ENCODE data around the gene C1QC.
"Not testable (repeated sequence)": the region's sequence is repeated elsewhere in the genome, so short reads cannot be mapped to it uniquely, and the experiment has no call there.

C1QC gene

GRCh38 chr1:22666412-22666811 lies 23.0 kb downstream of the C1QC start:
- no peaks in the 10 kb centered on the region for H3K36me3 Mint-ChIP-seq (ENCODE audit: insufficient read depth)
- no peak for DNase-seq
- no peaks in the 10 kb centered on the region for H3K9me3 Mint-ChIP-seq
- no peak overlapping the region for H3K27ac Mint-ChIP-seq
- H3K27me3 Mint-ChIP-seq: peaks cover 68 to 92% of the 10 kb centered on the region in 2 donors
- no peak overlapping the region for H3K4me3 Mint-ChIP-seq
- no peak for ATAC-seq (replicated peaks)
- peaks cover 0 to 5% of the 10 kb centered on the region in 2 donors for H3K4me1 Mint-ChIP-seq (ENCODE audit: low read depth in 2 of 2)

GRCh38 chr1:22668840-22669239 lies 25.4 kb downstream of the C1QC start:
- peaks cover 67 to 92% of the 10 kb centered on the region in 2 donors for H3K27me3 Mint-ChIP-seq
- H3K9me3 Mint-ChIP-seq; H3K36me3 Mint-ChIP-seq (ENCODE audit: insufficient read depth); DNase-seq; H3K27ac Mint-ChIP-seq; ATAC-seq (replicated peaks); H3K4me1 Mint-ChIP-seq (ENCODE audit: low read depth in 2 of 2); H3K4me3 Mint-ChIP-seq: not testable (repeated sequence)

GRCh38 chr1:22670352-22670975 lies 27.0 kb downstream of the C1QC start:
- ATAC-seq (replicated peaks) (no peak), DNase-seq (no peak)
- Mint-ChIP-seq H3K4me3 (no peak overlapping the region), H3K9me3 (no peaks in the 10 kb centered on the region), H3K36me3 (ENCODE audit: insufficient read depth) (no peaks in the 10 kb centered on the region), H3K27ac (no peak overlapping the region), H3K27me3 (peaks cover 72 to 87% of the 10 kb centered on the region in 2 donors), H3K4me1 (ENCODE audit: low read depth in 2 of 2) (no peaks in the 10 kb centered on the region)

GRCh38 chr1:22671999-22672398 lies 28.6 kb downstream of the C1QC start:
- no peak for ATAC-seq (replicated peaks)
- Mint-ChIP-seq H3K9me3 (no peaks in the 10 kb centered on the region), H3K36me3 (ENCODE audit: insufficient read depth) (no peaks in the 10 kb centered on the region), H3K4me1 (ENCODE audit: low read depth in 2 of 2) (no peaks in the 10 kb centered on the region), H3K27ac (no peak overlapping the region), H3K4me3 (no peak overlapping the region), H3K27me3 (peaks cover 75 to 83% of the 10 kb centered on the region in 2 donors)
- no peak for DNase-seq

- no peak overlapping the region for H3K27ac Mint-ChIP-seq
- no peaks in the 10 kb centered on the region for H3K4me1 Mint-ChIP-seq (ENCODE audit: low read depth in 2 of 2)
- ATAC-seq (replicated peaks) (no peak), DNase-seq (no peak)
- no peaks in the 10 kb centered on the region for H3K9me3 Mint-ChIP-seq
- H3K4me3 Mint-ChIP-seq: no peak overlapping the region
- no peaks in the 10 kb centered on the region for H3K36me3 Mint-ChIP-seq (ENCODE audit: insufficient read depth)
- peaks cover 58 to 66% of the 10 kb centered on the region in 2 donors for H3K27me3 Mint-ChIP-seq
Measured at GRCh38 chr1:22673486-22674409, 30.3 kb downstream of the C1QC start.

- no peaks in the 10 kb centered on the region for H3K36me3 Mint-ChIP-seq (ENCODE audit: insufficient read depth)
- H3K9me3 Mint-ChIP-seq: no peaks in the 10 kb centered on the region
- H3K27ac Mint-ChIP-seq: no peak overlapping the region
- no peaks in the 10 kb centered on the region for H3K4me1 Mint-ChIP-seq (ENCODE audit: low read depth in 2 of 2)
- H3K27me3 Mint-ChIP-seq: peaks cover 53 to 60% of the 10 kb centered on the region in 2 donors
- ATAC-seq (replicated peaks) (no peak), DNase-seq (no peak)
- H3K4me3 Mint-ChIP-seq: no peak overlapping the region
Measured at GRCh38 chr1:22674410-22674749, 30.9 kb downstream of the C1QC start.

- not testable (repeated sequence) for H3K36me3 Mint-ChIP-seq (ENCODE audit: insufficient read depth)
Measured at GRCh38 chr1:22676151-22676550, 32.7 kb downstream of the C1QC start.

GRCh38 chr1:22676916-22677583 lies 33.6 kb downstream of the C1QC start:
- Mint-ChIP-seq H3K4me3 (no peak overlapping the region), H3K36me3 (ENCODE audit: insufficient read depth) (no peaks in the 10 kb centered on the region), H3K4me1 (ENCODE audit: low read depth in 2 of 2) (no peaks in the 10 kb centered on the region), H3K9me3 (no peaks in the 10 kb centered on the region), H3K27me3 (peaks cover 33 to 35% of the 10 kb centered on the region in 2 donors), H3K27ac (no peak overlapping the region)
- ATAC-seq (replicated peaks): no peak
- DNase-seq: no peak

More at GRCh38 chr1:22676151-22676550, 32.7 kb downstream of the C1QC start:
- not testable (repeated sequence) for H3K4me3 Mint-ChIP-seq; ATAC-seq (replicated peaks); H3K4me1 Mint-ChIP-seq (ENCODE audit: low read depth in 2 of 2); DNase-seq; H3K27ac Mint-ChIP-seq; H3K9me3 Mint-ChIP-seq
- peaks cover 40 to 42% of the 10 kb centered on the region in 2 donors for H3K27me3 Mint-ChIP-seq

GRCh38 chr1:22677931-22678896 lies 34.8 kb downstream of the C1QC start:
- Mint-ChIP-seq H3K4me1 (ENCODE audit: low read depth in 2 of 2) (no peaks in the 10 kb centered on the region), H3K4me3 (no peak overlapping the region), H3K27ac (no peak overlapping the region), H3K27me3 (peaks cover 21 to 24% of the 10 kb centered on the region in 2 donors), H3K9me3 (no peaks in the 10 kb centered on the region), H3K36me3 (ENCODE audit: insufficient read depth) (no peaks in the 10 kb centered on the region)
- DNase-seq (no peak), ATAC-seq (replicated peaks) (no peak)

GRCh38 chr1:22680726-22681125 lies 37.3 kb downstream of the C1QC start:
- no peaks in the 10 kb centered on the region for H3K4me1 Mint-ChIP-seq (ENCODE audit: low read depth in 2 of 2)
- ATAC-seq (replicated peaks) (no peak), DNase-seq (no peak)
- no peak overlapping the region for H3K27ac Mint-ChIP-seq
- H3K36me3 Mint-ChIP-seq (ENCODE audit: insufficient read depth): no peaks in the 10 kb centered on the region
- H3K27me3 Mint-ChIP-seq: peaks cover 21 to 27% of the 10 kb centered on the region in 2 donors
- H3K4me3 Mint-ChIP-seq: no peak overlapping the region
- no peaks in the 10 kb centered on the region for H3K9me3 Mint-ChIP-seq

GRCh38 chr1:22681556-22682276 lies 38.3 kb downstream of the C1QC start:
- H3K27ac Mint-ChIP-seq: no peak overlapping the region
- H3K36me3 Mint-ChIP-seq (ENCODE audit: insufficient read depth): no peaks in the 10 kb centered on the region
- H3K4me1 Mint-ChIP-seq (ENCODE audit: low read depth in 2 of 2): no peaks in the 10 kb centered on the region
- ATAC-seq (replicated peaks) (no peak), DNase-seq (no peak)
- H3K27me3 Mint-ChIP-seq: peaks cover 31 to 34% of the 10 kb centered on the region in 2 donors
- H3K4me3 Mint-ChIP-seq: no peak overlapping the region
- no peaks in the 10 kb centered on the region for H3K9me3 Mint-ChIP-seq

- Mint-ChIP-seq H3K4me3 (no peak overlapping the region), H3K27me3 (peaks cover 44 to 45% of the 10 kb centered on the region in 2 donors), H3K4me1 (ENCODE audit: low read depth in 2 of 2) (no peaks in the 10 kb centered on the region), H3K36me3 (ENCODE audit: insufficient read depth) (no peaks in the 10 kb centered on the region), H3K9me3 (no peaks in the 10 kb centered on the region), H3K27ac (no peak overlapping the region)
- ATAC-seq (replicated peaks) (no peak), DNase-seq (no peak)
Measured at GRCh38 chr1:22683547-22683946, 40.1 kb downstream of the C1QC start.
